ENCODE measurements around the gene CTU2. TPM values are rescaled to one million over a fixed set of nuclear protein-coding genes. Genes with fewer than 3 reads are reported as not detected.

CTU2 gene
- total and polyA plus RNA-seq, 2 donors (not counting 1 experiment from before 2014, with no cell fraction given), result 18.4 to 23.7 TPM

DNA sequence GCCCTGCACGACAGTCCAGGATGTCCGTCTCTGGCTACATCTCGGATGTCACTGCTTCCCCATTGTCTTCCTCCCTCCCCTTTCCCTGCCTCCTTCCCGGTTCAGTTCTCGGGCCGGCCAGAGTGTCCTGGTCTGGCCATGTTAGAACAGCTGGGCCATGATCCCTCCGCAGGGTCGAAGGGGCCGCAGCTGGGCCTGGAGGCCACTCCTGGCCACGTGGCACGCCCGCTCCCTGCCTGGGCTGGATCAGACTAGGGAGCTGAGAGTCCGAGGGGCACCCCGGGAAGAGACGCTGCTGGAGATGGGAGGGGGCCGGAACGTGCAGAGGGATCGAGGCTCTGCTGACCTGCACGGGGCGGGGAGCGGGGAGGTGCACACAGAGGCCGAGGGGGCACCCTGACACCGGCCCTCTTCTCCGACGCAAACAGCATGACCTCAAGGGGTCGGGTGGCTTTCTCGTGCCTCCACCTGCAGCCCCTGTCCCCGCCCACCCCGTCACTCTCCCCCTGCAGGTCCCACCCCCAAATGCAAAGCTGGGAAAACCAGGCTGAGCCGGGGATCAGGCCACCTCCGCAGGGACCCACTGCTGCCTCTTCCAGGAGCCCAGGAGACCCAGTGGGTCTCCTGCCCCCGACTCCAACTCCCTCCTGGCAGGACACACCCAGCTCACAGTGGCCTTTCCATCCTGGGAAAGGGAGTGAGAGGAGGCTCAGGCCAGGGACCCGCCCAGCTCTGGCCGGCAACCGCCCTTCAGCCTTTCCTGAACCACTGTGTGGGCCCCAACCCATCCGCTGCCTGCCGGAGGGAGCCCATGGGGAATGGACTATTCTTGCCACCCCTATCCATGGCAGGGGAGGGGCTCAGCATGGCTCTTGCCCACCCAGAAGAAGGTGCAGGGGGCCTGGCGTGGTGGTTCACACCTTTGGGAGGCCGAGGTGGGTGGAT, 38.5 kb downstream of the CTU2 start:
- H3K27me3 Mint-ChIP-seq, result no peaks in the 10 kb centered on the region

More for the DNA sequence above, 38.5 kb downstream of the CTU2 start:
- Histone ChIP-seq H3K9me3 (ENCODE audit: control extremely low read depth in 1 of 3, control insufficient read depth in 2 of 3, insufficient read depth in 1 of 3, low read length in 2 of 3) (peaks cover 0 to 5% (median 0%) of the 10 kb centered on the region in 3 donors), H3K27me3 (replicated peaks in 1 of 4; ENCODE audit: control extremely low read depth in 1 of 4, control insufficient read depth in 3 of 4, insufficient read depth in 4 of 4, low read length in 3 of 4) (no peaks in the 10 kb centered on the region), H4K20me1 (ENCODE audit: control insufficient read depth, insufficient read depth, low read length, poor library complexity, severe bottlenecking) (peaks cover 54% of the 10 kb centered on the region), H3K36me3 (replicated peaks in 1 of 2; ENCODE audit: control extremely low read depth in 1 of 2, control insufficient read depth in 1 of 2, extremely low read depth in 1 of 2, insufficient read depth in 2 of 2, low read length in 1 of 2) (peaks cover 0 to 13% of the 10 kb centered on the region in 2 experiments), H3K9ac (ENCODE audit: low read length) (no peak overlapping the region), H3K4me2 (replicated peaks; ENCODE audit: low read depth, low read length, poor library complexity, severe bottlenecking) (peak overlapping the region; percentile 88), H3K27ac (ENCODE audit: low read length in 2 of 2) (peak overlapping the region; percentile 48 to 58), H3K79me2 (ENCODE audit: control insufficient read depth, insufficient read depth, low read length) (peaks cover 39% of the 10 kb centered on the region), H3K4me1 (ENCODE audit: control insufficient read depth in 2 of 2, insufficient read depth in 2 of 2, low read length in 2 of 2) (peaks cover 47 to 59% of the 10 kb centered on the region in 2 donors), H2AFZ (ENCODE audit: insufficient read depth, low read depth, low read length, poor library complexity, severe bottlenecking) (no peak overlapping the region), H3K4me3 (ENCODE audit: control extremely low read depth in 1 of 5, extremely low read depth in 1 of 5, insufficient read depth in 1 of 5, low read depth in 2 of 5, low read length in 4 of 5) (no peak overlapping the region)
- intact Hi-C loops (cut with micrococcal nuclease), result loop anchor here (1.0 to 2.0 kb wide), 3 partner anchors 26 to 472 kb away; partner anchors contain the start of genes PIEZO1 and ZNF778
- DNase-seq (peak; percentile 32), ATAC-seq (ENCODE audit: low read depth) (no peak)
- WGBS (ENCODE audit: insufficient coverage), result 85% methylated on average over 33 of the region's 39 CpGs
- POLR2A ChIA-PET, result interaction anchor here (0.6 to 2.0 kb wide), 10 partner anchors 10 to 473 kb away, joined by 3 to 14 read pairs (median 4); partner anchors contain the start of genes APRT, PIEZO1 and ZNF778
- H3K4me3 Mint-ChIP-seq, result peak overlapping the region; percentile 71
- no peaks in the 10 kb centered on the region for H3K9me3 Mint-ChIP-seq (ENCODE audit: insufficient read depth)
- TF ChIP-seq, protein P1, sequence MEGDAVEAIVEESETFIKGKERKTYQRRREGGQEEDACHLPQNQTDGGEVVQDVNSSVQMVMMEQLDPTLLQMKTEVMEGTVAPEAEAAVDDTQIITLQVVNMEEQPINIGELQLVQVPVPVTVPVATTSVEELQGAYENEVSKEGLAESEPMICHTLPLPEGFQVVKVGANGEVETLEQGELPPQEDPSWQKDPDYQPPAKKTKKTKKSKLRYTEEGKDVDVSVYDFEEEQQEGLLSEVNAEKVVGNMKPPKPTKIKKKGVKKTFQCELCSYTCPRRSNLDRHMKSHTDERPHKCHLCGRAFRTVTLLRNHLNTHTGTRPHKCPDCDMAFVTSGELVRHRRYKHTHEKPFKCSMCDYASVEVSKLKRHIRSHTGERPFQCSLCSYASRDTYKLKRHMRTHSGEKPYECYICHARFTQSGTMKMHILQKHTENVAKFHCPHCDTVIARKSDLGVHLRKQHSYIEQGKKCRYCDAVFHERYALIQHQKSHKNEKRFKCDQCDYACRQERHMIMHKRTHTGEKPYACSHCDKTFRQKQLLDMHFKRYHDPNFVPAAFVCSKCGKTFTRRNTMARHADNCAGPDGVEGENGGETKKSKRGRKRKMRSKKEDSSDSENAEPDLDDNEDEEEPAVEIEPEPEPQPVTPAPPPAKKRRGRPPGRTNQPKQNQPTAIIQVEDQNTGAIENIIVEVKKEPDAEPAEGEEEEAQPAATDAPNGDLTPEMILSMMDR (IDR thresholded peaks at IDR 0.05), result no peak
- TF ChIP-seq EZH2 (IDR thresholded peaks at IDR 0.05; ENCODE audit: borderline replicate concordance, insufficient read depth, low read depth, low read length, poor library complexity, severe bottlenecking), result no peak
- H3K27ac Mint-ChIP-seq, result peak overlapping the region; percentile 88
- H3K4me1 Mint-ChIP-seq, result peaks cover 50% of the 10 kb centered on the region
- CTCF ChIA-PET, result interaction anchor here (1.0 to 13.1 kb wide), 8 partner anchors 8 to 471 kb away, joined by 3 to 138 read pairs (median 4); partner anchors contain the start of gene PIEZO1
